Stimulated activated CD8-positive, alpha-beta memory T cell treated with anti-CD3 and anti-CD28 coated beads, Interleukin-4, amount 100 ng/mL, for 4 hours (primary cell): ENCODE results near the gene PATE4.
A peak's percentile ranks its signal among the peaks of the same experiment; 100 is the strongest.

ENCODE experiments used
- DNase-seq, 2 donors: peaks; one replicate each; pipeline ENCODE4 v3.0.0-alpha.2; 2020; ENCODE audit warnings: low read depth in 2 of 2, low spot score in 1 of 2

PATE4 gene

DNA sequence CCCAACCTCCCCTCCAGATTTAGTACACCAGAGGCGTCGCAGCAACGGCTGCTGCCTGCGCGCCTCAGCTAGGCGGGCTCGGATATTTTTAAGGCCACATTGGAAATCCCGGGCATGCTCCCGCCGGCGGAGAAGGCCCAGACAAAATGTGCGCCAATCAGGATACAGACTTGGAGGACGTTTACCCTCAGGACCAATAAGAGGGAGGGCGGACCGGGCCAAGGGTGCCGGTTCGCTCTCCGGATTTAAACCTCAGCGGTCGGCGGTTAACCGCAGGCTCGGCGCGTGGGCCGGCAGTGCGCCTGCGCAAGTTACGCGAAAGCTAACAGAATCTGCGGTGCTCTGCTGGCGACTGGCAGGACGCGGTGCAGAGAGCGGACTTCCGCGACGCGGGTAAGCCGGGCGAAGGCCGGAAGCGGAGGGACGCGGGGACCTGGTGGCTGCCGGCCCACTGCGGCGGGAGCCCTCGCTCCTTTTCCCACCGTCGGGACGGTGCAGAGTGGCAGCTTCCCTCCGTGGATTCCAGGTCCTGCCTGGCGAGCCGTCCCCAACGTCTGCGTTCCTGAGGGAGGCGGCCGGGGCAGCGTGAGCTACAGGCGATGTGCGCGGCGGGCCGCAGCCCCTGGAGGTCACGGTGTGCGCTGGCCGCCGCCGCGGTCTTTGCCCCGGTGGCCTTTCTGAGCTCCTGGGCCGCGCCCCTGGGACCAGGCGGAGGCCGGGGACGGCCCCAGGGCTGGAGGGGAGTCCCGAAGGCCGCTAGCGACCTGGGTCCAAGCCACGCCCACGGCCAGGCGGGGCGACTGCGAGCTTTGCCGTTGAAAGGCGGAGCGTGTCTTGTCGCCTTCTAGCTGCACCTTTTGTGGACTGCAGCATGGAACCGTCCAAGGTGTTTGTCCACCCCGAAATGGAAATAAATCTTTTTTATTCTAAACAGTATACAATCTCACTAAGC, 54.5 kb downstream of the PATE4 start, which contains the start of gene HYLS1:
Gene HYLS1 (plus strand): TSS at position 296 of the 952 bp plus-strand sequence. CDS start 11,701 bp downstream, outside the sequence.
- DNase-seq, result peak; percentile 88
